ENCODE results near the gene RNF150.

The RNF150 gene

DNA sequence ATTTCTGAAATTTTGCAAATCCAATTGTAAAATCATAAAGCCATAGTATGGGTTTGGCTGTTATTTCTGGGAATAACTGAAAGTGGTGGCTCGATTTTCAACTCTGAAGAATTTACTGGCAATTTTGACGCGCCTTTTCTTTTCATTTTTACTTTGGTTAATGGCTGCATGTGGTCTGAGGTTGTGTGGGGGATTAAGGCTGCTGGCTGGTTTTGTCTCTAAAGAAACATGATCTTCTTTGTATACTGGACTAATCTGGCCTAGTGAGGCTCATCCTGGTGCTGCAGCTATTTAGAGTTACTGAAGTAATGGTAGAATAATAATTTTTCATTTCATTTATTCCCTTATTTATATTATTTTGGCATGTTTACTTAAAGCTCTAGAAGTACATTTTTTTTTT, 164.0 kb downstream of the RNF150 start:
- DNase-seq: no peak

DNA sequence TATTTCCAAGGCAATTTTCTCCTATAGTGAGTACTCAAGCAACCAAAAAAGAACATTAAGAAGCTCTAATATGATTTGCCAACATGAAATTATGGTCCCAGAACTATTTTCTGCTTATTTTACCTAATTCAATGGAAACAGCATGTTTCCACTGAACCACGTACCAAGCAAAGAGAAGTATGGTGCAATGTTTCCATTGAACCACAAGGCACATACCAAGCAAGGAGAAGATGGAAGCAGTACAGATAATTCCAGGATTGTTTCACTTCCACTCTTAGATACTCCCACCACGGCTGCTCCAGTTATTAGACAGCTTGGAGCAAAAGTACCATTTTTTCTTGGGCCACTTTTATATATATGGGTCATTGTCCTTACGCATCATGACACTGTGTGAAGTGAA, 164.9 kb downstream of the RNF150 start:
- DNase-seq: no peak

DNA sequence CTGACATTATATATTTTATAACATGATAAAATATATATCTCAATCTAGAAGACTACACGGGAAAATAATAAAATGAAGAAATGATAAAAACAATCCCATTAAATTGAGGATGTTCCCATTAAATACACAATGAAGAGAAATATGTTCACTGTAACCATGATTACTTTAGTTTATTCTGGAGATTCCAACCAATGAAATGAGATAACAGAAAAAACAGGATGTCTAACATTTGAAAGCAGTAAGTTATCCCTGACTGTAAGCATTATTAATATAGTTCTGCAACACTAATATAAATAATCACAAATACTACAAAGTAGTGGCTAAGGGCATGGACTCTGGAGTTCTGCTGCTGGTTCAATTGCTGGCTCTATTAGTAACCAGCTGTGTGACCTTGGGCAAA, 169.4 kb downstream of the RNF150 start:
- no peak for DNase-seq

DNA sequence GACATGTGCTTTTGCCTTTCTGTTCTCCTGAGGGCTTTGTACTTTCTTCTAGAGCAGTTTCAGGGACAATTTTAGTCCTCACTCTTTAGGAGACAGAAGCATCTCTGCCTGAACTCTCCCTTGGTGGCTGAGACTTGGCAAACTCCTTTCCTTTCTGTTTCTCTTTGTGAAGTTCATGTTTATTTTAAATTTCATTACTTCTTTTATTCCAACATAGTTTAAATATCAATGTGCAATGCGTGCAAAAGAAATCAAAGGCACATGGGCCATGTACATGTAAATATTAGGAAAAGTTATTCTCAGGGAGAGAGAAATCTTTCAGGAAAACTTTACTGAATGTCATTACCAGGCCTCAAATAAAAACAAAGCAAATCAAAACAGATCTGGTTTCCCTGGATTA, 177.6 kb downstream of the RNF150 start:
- no peak for DNase-seq

DNA sequence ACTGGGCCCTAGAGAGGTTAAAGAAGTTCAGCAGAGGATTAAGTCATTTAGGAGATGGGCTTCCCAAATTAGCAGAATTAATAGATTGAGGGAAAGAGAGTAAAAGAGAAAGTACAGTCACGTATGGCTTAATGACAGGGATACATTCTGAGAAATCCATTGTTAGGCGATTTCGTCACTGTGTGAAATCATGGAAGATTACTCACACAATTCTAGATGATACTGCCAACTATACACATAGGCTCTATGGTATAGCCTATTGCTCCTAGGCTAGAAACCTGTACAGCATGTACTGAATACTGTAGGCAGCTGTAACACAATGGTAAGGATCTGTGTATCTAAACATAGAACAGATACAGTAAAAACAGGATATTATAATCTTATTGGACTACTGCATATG, 180.6 kb downstream of the RNF150 start:
- DNase-seq: no peak

DNA sequence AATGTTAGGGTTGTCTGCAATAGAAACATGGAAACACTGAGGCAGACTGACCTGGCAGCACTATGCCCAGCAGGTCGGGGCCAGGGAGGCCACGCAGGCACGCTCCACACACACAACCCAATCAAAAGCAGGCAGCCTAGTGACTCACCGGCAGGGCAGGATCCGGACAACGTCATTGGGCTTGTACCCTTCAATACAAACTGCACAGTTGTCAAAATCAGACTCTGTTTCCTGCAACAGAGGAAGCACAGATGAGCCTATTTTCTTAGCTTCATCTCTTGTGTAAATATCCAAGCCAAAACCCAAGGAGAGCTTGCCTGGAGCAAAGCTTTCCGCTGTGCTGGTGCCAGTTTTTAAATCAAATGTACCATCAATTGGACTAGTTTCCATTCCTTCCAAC, 185.8 kb downstream of the RNF150 start:
- DNase-seq: no peak

DNA sequence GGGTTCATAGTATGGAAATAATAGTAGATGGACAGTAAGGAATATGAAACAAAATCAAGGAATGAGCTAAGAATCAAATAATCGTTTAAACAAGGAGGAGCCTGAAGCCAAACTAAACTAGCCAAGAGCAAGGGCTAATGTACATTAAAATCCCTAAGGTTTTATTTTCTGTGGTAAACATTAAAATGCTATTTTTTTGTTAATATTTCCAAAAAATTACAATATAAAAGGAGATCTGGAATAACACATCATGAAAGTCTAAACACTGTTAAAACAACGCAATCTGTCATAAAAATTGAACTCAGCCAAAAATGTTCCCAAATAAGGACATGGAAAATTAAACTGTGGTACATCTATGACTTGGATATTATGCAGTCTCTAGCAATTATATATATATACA, 188.2 kb downstream of the RNF150 start:
- DNase-seq: no peak

DNA sequence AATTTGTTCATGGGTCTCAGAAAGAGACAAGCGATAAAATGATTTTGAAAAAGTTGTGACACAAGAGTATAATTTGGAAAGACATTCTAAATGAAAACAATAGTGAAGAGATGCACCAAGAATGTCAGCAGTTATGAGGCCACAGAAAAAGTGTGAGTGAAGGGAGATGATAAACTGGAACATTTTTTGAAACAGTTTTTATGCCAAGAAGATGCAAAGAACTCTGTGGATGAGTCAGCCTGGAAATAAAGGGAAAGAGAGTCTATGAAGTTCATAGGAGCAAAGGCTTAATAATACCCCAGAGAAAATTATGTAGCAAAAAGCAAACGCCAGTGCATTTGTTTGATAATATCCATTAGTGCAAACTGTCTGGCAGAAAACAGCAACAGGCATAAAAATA, 188.7 kb downstream of the RNF150 start:
- DNase-seq: no peak

DNA sequence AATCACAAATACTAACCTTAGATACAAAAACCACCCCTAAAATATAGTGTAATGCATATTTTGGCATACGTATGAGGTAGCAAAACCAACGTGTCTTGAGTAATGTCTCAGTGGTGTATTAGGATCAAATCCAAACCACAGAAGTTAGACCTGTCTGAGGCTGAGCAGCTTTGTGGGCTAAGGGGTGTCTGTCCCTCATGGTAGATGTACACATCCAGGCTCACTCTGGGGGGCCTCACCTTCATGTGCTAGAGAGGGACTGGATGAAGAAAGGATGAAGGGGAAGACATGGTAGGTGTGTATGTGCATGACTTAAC, 189.1 kb downstream of the RNF150 start:
- DNase-seq: no peak

DNA sequence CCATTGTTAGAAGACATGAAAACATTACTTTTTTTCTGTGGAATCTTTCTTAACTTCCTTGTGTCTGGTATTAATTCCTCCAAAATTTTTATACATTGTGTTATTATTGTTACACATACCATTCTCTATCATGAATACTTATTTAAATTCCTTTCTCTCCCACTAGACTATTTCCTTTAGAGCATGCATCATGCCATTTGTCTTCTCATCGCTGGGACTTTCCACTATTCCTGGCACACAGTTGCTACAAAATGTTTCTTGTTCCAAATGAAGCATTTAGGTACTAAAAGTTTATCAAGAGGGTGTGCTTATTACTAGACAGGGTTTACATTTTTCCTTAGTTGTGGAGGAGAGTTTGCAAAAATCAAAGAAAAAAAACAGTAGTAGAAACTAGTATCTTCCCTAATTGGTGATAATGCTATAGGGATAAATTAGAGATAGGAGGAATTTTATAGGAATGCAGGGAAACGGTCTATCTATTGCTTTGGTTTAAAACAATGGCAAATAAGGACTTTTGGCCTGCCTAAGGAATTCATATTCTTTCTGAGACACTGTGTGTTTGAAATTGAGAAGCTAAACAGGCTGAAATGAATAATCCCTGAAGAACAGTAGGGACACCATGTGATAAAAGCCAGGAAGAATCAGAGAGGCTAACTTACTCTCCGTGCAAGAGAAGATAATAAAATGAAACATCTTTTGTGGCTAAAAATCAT, 189.6 kb downstream of the RNF150 start:
- DNase-seq: no peak

DNA sequence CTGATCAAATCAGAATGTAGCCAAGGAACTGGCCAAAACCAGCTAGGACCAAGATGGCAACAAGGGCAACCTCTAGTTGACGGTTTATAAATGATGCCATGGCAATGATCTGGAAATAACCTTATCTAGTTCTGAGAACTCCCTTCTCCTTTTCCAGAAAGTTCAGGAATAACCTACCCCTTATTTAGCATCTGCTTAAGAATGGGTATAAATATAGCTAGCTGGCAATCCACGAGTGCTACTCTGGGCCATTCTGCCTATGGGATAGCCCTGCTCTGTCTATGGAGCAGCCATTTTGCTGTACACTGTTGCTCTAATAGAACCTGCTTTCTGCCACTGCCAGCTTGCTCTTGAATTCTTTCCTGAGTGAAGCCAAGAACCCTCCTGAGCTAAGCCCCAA, 192.7 kb downstream of the RNF150 start:
- DNase-seq: no peak

DNA sequence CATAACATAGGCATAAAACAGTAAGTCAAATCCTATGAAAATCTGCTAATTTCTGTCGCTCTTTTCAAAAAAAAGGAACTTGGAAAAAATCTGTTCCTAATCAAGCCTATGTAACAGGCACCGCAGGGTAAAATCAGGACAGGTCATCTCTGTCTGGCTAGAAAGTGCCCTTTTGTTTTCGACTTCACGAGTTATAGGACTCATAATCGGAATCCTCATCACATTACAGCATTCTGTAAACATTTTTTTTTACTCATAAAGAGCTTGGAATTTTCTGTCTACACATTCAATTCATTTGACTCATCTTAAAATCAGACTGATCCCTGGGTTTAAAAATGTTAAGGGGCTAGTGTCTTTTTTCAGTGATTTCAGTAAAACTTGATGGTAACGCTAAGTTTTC, 195.4 kb downstream of the RNF150 start:
- no peak for DNase-seq

DNA sequence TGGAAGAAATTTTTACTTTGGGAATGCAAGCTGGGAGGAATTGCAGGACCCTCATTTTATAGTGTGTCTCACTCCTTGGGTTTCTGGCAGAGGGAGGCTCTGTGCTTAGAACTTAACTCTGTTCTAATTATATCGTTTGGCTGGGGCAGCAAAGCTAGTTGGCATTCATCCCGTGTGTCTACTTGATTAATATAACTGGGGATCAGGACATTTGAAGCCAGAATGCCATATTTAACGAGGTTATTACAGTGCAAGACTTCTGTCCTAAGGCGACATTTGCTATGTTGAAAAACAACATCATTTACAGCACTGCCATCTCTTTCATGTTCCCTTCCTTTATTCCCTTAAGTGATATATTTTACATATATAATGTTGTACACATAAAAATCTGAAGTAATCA, 198.0 kb downstream of the RNF150 start:
- no peak for DNase-seq

DNA sequence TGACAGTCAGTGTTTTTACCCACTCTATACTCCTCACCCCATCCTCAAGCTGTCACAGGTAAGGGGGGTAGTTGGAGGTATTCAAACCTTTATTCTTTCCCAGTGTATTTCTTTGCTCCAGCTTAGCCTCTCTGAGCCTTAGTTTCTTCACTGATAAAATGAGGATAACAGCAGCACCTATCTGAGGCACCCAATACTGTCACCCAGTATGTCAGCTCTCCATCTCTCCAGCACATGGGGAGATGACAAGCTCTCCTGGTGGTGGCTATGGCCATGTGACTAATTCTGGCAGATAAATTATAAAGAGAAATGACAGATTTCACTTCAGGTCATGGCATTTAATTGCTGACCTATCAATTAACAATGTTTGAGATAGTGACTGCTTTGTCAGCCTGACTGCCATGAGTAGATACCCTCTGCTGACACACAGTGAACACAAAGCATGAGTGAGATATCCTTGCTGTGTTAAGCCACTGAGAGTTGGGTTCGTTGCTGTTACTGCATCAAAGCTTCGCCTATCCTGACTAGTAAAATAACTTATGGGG, 200.7 kb downstream of the RNF150 start:
- no peak for DNase-seq

DNA sequence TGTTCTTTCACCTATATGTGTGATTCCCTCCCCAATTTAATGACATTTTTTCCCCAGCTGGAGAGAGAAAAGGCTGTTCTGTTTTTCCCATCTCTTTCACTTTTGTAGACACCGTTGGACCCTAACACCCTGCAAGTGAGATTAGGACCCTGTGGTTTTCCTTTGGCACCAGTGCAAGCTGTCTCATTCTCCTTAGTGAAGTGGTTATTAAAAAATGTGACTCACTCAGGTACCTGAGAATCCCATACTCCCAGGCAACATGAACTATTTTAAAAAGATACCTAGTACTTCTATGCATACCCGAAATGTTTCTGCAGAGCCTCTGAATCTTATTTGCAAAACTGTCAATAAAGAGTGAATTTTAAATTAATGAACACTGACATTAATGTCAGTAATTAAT, 201.4 kb downstream of the RNF150 start:
- DNase-seq: no peak

DNA sequence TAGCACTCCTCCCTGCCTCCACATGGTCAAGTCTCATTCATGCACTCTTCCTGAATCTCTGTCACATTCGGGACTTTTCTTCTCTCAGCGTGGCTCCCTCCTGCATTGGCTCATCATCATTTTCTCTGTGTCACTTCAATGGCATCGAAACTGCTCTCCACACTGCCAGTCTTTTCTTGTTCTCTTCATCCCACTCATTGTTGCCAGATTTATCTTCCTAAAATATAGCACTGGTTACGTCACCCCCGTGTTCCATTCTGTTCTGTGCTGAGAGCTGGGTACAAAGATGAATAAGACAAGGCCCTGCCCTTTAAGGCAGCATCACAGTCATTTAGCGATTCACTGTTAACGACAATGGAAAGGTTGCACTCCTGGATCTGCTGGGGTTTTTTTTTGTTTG, 202.7 kb downstream of the RNF150 start:
- DNase-seq: no peak

DNA sequence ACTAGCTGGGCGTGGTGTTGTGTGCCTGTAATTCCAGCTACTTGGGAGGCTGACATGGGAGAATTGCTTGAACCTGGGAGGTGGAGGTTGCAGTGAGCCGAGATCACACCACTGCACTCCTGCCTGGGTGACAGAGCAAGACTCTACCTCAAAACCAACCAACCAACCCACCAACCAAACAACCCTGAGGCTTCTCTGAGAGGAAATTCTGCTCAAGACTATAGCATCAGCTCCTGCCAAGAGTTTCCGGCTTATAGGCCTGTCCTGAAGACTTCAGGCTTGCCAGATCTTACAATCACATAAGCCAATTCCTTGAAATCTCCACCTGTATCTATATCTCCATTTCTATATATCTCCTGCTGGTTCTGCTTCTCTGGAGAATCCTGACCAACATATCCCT, 203.3 kb downstream of the RNF150 start:
- DNase-seq: no peak

DNA sequence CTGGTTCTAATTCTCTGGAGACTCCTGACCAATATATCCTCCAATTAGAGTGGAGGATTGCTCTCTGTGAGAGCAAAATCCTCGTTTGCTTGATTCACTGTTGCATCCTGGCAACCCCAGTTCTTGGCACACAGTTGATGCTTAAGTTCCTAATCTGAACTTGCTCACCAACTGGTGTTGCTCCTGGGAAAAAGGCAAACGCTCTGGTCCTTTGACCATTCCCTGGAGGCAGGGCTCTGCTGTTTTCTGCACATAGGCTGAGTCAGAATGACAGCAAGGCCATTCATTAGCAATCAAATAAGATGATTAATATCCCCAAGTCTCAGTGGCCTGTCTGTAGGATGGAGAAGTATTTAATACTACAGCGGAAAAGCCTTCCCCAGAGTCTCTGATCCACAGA, 204.4 kb downstream of the RNF150 start:
- DNase-seq: no peak

DNA sequence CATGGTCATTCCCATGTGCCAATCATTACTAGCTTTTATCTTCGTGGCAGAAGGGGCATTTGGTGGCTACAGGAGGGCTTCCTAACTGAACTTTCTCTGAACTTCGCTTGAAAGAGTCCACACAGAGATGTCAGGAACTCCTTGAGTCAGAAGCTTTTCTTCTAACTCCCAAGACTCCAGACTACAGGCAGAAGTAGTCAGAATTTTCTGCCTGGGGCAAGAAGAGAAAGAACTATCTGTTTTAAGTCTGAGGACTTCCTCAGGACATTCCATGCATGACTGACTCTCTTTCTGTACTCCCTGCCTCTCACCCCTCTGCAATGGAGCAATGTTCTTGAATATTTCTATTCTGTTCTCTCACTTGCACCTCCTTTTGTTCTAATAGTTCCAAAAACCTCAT, 206.6 kb downstream of the RNF150 start:
- DNase-seq: no peak

DNA sequence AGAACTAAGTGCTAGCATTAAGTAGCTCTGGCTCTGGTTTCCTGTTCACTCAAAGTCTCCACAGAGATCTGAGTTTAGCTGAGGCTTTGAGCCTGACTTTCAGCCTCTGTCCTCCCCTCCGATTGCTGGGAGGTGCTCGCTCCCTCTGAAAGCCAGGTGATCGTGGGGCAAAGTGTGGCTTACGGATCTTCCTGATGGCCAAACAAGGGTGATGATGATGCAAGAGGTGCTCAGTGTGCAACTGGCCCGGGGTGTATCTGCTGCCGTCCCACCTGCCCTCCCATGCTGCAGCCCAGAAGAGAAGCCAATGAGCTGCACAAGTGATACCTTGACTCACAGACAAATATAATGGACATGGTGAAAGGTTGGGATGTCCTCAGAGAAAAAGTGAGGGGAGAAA, 207.9 kb downstream of the RNF150 start:
- DNase-seq: no peak

DNA sequence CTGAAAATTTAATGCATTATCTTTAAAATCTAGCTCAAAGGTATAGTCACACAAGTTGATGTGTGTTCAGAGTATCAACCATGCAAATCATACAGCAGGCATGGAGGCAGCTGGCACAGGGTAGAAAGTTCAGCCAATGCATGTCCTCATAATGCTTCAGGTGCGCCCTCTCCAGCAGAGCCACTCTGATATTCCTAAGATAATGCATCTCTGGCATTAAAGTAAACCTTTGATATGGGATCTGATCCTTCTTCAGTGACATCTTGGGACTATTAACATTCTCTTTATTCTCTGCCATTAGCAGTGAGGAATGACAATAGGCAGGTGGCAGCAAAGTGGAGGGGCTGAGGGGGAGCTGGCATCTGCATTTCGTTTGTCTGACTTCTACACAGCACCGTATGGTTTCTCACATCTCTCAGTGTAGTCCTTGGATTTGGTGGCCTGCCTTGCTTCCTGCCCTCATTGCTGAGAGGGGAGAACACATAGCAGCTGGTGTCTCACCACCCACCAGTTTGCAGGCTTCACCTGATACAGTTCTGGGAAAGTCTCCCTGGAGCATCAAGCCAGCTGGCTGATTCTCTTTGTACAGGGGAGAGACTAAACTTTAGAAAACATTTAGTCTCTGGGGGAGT, 208.4 kb downstream of the RNF150 start:
- DNase-seq: no peak

DNA sequence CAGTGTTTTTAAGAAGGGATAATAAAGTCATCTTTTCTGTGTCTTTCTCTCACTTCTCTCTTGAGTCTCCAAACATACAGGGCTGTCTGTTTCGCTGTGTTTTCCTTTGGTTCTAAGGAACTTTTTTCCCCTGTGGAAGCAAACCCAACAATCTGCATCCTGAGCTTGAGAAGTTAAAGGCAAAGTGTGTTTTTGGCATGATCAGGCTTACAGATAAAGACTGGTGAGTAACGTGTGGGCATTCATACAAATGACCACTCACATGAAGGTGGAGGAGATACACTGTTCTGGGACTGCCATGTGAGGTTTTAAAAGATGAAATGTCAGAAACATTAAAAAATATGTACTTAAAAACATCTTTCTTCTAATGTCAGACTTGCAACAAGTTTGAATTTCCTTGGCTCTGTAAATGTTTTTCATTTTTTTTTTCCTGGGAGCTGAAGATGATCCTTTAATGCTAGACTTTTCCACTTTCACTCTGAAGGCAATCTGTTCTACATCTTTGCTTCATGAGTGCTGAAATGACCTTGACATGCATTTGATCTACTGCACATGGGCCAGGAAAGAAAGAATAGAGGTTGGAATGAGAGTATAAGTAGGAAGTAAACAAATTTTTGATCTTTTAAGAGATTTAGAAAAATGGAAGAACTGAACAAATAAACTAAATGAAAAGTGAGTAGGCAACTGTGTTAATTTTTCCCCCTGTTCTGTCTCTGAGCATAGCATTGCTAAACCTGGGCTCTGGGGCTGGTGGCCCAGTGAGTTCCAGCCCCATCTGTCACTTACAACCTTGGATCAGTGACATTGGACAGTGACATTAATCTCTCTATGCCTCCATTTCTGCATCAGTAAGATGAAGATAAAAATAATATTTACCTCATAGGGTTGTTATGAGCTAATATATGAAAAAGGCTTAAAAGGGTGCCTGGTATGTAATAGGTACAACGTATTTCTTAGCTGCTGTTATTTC, 226.0 kb downstream of the RNF150 start:
- no peak for DNase-seq

DNA sequence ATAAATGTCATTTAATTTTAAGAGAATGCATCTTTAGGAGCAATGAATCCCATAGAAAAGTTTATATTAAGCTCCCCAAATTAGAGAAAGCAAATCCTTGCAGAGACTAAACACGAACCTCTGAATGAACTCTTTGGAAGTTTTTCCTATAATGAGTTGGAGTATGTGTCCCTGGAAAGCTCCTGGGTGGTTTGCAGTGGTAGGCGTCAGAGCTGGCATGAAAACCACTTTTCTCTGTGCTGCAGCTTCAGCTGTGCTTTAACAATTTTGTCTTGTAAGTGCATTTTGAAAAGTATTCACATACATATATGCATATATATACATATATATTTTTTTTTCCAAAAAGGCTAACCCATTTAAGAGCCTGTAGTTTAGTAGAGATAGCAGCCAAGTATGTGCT, 228.4 kb downstream of the RNF150 start:
- no peak for DNase-seq

Measured in activated CD4-positive, alpha-beta T cell treated with anti-CD3 and anti-CD28 coated beads, Interleukin-2, Interleukin-6, amounts not matched to agents 100 ng/mL and 50 ng/mL, durations not matched to agents 16 hours and 8 hours (primary cell).